HG02973 (cell line): Measurements from ENCODE around the gene MRPL24.

Experiments used
- ATAC-seq: cut with Tn5 transposase; IDR thresholded peaks from one replicate; pipeline ENCODE4 v1.9.1; 2021; ENCODE audit warnings: moderate library complexity; ENCODE audit not compliant: unreplicated experiment

The MRPL24 gene

DNA sequence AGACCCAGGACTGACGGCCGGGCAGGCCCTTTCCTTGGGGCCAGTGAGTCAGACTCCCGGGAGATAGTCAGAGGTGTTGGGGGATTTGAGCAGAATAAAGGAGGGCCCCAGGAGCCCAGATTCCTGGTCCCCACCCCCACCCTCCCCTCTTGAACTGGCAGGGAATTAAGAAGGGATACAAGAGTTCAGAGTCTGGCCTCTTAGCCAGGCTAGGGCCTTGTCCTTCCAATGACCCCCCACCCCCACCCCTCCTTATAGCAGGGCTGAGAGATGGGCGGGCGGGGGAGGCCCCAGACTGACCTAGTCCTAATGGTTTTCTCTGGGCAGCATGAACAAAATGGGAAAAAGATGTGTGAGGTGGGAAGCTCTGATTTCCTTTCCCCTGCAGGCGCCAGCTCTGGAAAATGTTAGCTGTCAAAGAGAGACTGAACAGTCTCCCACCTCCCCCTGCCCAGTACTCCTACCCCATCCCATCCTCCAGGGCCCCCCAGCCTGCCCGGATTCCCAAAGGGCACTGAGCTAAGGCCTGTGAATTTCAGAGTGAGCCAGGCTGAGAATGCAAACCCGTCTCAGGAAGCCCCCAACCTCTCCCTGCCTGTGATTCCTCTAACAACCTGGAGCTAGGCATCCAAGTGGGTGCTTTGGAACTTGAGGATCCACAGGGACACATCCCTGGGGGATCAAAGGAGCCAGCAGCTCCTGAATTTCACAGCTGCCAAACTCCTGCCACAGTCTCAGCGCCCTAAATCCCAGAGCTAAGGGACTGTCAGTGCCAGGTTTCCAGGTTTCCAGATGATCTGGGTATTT, 29.7 kb downstream of the MRPL24 start:
- no peak for ATAC-seq

DNA sequence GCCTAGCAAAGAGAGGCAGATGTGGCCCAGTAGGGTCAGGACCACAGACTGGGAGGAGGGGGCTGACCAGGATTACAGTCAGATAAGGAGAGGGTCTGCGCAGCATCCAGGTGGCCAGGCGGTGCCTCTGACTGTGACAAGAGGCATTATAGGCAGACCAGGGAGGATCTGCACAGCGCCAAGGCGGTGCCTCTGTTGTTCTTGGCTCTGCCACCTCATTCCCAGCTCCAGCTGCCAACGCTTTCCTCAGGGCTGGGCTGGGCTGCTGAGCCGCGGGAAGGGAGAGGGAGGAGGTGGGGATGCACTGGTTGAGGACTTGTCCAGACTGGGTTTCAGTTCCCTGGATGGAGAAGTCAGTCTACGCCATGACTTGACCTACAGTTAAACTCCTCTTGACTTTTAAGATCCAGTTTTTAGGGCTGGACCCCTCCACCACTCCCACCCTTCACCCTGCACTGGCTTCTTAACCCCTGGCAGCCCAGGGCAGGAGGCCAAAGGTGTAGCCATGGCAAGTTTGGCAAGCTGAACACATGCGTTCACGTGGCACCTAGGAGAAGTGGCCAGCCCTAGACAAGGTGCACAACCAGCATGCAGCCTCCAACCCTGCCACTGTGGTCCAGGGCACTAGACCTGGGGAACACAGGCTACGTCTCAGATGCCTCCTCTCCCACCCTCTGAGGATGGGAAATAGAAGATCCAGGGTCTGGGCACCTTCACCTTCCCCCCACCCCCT, 31.0 kb downstream of the MRPL24 start:
- ATAC-seq = no peak

DNA sequence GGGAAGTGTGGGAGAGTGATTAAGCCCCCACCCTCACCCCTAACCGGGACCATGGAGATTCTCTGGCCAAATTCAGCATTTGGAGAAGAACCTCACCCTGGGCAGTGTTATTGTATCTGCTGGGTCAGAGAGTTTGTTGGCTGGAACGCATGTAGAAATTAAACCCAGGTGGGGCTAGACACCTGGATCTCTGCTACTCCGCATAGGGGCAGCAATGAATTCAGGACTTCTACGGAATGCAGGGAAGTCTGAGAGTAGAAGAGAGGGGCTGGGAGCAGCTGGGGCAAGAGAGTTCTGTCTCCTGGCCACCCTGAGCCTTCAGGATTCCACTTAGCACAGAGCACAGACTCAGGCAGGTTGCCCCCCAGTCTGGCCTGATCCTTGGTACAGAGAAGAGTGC, 31.9 kb downstream of the MRPL24 start:
- ATAC-seq = no peak

DNA sequence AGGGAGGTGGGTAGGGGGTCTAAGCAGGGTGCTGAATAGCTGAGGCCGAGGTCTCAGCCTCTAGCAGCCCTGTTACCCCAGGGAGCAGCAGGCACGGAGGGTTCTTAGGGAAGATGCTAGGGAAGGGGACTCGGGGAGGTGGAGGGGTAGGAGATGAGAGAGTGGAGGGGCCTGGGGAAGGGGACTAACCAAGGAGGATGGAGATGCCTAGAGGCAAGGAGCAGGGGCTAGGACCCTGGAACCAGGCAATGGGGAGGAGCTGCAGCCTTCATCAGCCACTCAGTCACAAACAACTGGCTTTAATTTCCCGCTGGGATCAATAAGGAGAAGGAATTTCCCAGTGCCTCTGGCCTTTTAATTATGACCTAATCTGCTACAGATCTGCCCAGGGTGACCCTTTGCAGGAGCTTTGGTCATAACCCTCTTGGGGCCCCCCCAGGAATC, 32.6 kb downstream of the MRPL24 start:
- ATAC-seq = no peak

DNA sequence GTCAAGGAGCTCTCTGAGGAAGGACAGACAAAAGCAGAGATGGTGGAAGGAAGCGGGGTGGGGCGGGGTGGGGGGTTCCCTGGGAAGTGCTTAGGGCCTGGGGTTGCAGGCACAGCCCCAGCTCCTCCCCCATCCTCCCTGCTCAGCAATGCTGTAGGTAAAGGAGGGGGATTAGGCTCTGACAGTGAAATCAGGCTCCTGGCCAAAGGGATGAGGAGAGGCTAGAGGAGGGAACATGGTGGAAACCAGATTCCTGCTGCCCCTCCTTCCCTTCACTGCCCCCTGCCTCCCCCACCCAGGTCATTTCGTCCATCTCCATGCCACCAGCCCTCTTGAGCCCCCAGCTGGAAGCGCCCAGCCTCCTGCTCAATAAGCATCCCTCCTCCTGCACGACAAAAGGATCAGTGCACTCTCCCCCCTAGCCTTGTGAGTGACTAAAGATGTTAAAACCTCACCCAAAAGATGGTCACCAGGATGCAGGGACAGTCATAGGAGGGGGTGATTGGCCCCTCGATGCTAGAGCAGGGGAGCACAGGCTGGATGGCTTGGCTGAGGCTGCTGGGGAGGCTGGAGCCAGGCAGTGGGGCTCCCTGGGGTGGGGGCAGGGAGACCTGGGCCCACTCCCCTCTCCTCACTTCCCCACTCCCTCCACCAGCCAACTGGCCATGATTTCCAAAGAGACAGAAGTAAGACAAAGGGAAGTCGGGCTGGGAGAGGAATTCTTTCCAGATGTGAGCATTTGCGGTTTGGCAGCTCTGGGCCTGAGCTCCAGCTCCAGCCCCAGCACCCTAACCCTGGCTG, 33.3 kb downstream of the MRPL24 start:
- ATAC-seq = no peak

DNA sequence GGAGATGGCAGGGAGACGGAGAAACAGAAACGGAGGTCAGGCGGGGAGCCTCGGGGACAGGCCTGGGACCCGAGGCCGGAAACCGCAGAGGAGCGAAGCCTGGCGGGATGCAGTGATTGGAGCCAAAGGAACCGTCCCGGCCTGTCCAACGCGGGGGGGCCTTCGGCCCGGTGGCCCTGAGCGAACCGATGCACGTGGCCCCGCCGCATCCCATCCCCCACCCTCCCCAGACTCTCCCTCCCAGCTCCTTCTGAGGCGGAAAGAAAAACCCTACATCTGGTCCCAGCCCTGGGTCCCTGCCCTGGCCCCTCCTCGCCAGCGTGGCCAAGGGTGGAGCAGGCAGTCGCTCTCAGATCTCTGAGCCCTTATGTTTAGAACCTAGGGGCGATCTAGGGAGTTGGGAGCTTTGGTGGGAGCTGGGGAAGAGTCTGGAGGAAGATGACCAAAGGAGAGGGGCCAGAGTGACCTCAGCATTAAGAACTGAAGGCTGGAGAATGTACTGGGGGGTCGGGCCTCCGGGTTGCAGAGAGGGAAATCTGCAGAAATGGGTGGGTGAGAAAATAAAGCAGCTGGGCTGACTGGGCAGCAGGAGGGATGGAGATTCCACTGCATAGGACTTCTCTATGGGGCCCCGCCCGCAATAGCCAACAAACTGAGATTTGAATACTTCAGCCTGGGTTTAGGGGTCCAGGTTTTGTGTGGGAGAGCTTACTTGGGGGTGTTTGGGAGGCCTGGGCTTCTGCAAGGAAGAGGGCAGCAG, 34.1 kb downstream of the MRPL24 start:
- no peak for ATAC-seq

DNA sequence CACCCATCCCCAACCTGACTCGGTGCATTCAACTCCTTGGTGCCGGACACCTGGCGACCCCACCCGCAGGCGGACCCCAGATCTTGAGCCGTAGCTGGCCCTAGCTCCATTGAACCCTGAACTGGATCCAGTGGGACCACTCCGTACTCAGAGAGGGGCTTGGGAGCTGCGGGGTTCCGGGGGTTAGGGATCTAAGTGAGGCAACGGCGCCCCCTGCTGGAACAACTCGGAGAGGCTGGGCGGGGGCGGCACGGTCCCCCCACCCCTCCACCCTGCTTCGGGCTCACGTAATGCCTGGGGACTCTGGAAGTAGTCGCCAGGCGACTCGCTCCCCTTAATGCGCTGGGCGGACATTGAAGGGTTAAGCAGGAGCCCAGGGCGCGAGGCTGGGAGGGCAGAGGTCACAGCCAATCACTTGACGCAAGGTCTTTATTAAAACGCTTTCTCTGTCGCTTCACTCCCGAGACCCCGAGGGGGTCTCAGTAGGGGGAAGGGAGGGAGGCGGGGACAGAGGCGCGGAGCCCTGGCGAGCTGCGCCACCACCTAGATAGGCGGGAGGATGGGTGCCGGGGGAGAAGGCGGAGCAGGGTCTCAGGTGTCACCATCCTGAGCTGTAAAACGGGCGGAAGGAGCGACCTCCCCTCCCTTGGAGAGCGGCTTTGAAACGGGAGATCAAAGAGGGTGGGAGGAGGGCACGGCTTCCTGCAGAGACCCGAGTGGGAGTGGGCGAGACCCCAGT, 34.8 kb downstream of the MRPL24 start:
- no peak for ATAC-seq

DNA sequence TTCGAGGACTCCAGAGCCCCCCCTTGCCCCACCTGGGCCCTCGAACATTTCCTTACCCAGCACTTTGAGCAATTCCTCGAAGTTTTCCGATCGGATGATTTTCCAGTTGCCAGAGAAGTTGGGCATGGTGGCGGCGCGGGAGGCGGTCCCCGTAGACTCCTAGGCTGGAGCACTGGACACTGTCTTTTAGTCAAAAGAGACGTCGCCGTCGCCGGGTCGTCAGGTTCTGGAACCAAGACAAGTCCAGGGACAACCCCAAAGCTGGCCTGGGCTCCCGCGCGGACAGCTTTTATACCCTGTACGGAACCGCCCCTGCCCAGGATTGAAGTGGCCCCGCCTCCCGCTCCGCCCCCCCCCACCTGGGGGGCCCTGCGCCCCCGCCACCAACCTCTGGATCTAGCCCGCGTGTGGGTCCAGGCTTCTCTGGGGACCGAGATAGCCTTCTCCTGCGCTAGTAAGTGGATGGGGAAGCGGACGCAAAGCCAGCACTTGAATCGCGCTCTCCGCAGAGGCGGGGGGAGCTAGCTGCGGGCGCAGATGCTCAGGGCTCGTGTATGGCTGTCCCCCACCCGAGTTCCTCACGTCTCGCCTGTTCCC, 35.5 kb downstream of the MRPL24 start, which contains the start of gene CRABP2:
Gene CRABP2, minus strand, starts transcription at position 263 of the 597 bp plus-strand sequence. Its CDS starts 137 bp downstream, at position 126.
- ATAC-seq = no peak

DNA sequence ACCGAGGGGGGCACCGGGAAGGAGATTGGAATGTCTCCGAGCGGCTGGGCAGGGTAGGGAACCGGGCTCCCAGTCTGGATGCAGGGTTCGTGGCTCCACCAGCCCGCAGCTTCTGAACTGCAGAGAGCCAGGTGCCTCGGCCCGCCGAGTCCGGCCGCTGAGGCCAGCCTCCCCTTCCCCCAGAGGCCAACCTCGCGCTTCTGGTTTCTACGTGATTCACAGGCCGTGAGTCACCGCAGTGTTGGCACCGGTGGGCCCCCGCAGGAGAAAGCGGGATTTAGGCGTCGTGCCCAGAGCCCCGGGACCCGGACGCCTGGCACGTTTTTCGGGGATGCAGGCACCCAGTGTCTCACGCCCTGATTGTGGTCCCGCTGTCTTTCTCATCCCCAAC, 36.0 kb downstream of the MRPL24 start:
- ATAC-seq = no peak

DNA sequence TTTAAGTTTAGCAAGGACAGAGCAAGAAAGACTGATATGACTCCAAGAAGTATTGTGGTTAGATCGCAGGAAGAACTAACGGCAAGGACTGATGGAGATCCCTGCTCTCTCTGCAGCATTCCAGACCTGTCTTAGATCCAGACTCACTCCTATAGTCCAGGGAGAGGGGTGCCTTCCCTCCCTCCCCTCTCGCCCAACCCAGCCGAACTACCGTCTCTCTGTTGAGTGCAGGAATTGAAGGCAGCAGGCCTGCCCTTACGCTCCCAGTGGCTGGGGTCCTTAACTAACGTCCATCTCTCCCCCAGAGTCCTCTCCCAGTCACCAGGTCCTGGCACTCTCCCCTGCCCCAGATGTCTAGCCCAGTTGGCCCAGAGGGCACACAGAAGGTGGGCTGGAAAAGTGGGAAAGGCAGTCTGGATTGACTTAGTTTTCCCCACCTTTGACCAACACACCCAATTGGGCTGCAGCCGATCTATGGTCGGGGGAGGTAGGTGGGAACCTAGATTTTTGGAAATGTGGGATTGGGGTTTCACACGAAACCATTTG, 36.6 kb downstream of the MRPL24 start:
- ATAC-seq = no peak

DNA sequence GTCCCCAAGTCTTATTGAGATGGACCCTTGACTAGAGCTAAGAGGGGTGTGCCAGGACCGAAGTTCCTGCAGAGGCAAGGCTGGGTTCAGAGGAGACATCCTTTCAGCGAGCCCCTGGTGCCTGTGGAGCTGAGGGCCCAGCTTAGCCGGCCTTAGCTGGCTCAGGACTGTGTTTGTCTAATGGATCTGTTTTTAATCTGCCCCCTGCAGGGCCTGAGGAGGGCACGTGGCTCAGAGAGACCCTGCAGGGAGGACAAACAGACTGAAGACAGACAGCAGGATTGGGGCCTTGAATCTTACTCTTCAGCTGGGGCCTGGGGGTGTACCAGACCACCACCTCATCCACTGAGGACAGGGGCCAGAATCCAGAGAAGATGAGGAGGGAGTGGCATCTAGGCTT, 37.1 kb downstream of the MRPL24 start:
- no peak for ATAC-seq

DNA sequence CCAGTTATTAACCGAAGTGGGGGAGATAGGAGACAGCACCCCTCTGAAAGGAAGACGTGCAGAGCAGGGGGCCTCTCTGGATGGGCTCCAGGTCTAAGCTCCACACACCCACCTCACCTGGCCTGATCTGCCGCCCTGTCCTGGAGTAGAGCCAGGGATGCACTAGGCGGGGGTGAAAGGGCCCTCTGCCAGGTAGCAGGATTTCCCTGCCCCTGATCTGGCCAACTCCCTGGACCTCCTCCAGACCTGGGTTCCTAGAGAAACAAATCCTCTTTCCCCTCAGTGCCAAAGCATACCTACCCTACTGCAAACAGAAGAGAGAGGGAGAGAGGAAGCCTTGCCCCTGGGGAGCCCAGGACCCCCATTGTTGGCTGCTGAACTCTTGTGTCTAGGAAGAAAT, 37.6 kb downstream of the MRPL24 start:
- ATAC-seq = no peak

DNA sequence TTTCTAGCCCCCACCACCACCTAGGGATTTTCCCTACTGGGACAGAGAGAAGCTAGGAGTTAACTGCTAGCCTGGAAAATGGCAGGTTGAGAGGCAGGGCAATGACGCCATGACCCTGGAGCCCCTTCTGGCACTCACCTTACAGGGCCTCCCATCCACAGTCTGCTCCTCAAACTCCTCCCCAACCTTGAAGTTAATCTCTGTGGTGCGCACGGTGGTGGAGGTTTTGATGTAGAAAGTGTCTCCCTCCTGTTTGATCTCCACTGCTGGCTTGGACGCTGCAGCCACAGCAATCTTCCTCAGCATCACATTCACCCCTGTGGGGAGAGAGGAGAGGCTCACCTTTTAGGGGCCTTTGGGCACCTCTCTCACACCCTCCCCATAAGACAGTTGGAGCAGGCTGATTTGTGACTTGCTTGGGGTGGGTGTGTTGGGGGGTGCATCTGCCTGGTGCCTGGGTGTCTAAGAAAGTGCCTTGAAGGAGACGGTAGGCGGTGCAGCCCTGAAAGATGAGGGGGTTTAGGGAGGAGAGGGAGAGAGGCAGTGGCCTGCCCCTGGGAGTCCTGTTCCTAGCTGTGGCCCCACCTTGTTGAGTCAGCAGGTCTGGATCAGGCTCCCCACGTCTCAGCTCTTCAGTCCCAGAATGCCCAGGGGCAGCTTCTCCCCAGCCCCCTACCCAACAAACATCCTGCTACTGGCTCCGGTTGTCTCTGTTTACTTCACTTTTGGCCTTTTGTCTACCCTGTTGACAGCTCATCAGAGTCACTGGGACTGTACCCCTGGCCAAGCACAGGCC, 40.0 kb downstream of the MRPL24 start:
- no peak for ATAC-seq

DNA sequence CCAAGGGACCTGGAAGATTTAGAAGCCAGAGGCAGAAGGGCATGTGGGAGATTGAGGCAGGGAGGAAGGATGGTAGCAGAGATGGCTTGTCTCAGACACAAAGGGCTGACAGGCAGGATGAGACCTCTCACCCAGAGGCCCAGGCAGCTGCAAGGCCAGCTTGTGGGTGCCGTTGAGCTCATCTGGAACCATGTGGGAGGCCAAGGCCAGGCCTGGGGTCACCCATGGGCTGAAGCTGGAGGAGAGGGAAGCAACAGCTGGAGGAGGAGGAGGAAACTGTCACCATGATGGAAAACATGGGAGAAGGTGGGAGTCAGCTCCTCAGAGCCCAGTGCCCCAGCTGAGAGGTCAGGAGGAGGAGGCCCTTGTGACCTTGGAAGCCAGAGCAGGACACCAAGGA, 41.9 kb downstream of the MRPL24 start:
- no peak for ATAC-seq

DNA sequence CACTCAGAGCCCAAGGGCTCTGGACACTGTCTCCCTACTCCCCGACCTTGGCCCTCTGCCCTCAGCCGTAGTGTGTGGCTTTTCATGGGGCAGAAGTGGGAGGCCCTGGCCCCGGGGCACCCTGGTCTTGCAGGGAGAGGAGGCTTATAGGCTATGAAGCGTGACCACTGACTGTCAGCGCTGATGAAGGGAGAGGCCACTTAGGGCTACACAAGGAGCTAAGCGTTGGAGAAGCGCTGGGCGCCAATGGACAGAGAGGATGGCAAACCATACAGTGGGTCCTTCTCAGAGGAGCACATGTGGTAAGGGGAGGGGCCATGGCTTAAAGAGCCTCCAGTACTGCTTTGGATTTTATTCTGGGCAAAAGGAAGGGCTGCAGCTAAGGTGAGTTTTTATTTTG, 43.4 kb downstream of the MRPL24 start:
- no peak for ATAC-seq

DNA sequence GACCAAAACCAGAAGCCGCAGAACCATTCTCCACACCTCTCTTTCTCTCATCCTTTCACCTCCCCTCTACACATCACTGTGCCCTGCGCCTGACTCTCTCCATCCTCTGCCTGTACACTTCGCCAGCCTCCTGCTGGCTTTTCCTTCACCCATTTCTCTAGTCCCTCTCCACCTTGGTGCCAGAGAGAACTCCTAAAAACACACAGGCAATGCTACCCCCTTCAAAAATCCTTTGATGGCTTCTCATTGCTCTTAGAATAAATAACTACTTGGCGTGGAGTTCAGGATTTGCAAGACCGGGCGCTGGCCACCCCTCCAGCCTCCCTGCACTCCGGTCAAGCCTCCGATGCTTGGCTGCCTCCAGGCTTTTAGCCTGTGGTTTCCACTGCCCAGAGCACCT, 44.1 kb downstream of the MRPL24 start:
- ATAC-seq = no peak

DNA sequence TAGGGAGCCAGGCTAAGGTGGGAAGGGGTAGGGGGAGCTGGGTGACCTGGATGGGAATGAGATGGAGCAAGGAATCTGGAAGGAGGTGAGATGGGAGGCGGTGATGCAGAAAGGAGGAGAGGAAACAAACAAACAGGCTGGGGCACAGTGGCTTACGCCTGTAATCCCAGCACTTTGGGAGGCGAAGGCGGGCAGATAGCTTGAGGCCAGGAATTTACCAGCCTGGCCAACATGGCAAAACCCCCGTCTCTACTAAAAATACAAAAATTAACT, 46.3 kb downstream of the MRPL24 start:
- ATAC-seq = no peak

DNA sequence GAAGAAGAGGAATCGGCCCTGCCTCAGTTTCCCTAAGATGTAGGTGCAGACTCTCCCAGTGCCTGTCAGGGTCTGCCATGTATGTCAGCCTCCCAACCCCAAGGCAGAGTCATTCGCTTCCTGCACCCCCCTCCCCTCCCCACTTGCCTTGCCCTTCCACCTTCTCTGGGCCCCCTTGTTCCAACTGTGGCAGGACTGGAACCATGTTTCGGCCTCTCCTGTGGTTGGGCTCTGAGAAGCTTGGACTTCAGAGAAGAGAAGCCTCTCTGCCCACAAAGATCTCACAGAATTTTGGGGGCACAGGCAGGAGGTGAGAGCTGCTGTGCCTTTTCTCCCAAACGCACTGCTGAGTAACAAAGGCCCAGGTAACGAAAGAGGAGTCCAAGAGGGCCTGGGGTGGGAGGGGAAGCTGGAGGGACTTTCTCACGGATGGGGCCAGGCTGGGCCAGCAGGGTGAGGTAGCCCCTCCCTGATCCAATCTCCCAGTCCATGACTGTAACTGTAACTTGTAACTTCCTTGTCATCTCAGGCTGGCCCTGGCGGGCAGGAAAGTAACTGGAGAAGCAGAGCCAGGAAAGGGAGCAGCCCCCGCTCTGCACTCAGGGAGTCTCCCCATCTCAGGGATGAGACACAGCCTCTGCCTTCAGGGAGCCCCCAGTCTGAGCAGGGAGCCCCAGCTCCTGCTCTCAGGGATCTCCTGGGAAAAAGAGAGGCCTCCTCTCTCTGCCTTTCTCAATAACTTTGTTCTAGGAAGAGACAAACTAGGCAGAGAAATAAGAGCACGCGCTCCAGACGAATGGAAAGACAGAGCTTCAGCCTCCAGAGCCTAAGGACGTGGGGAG, 46.8 kb downstream of the MRPL24 start:
- no peak for ATAC-seq
